ENCODE data around the gene LDLRAD2. TPM values are rescaled to one million over a fixed set of nuclear protein-coding genes. Genes with fewer than 3 reads are reported as not detected.

Gene LDLRAD2
- total RNA-seq, 1 donor from 2014 or later, result 0.07 TPM

- no peak for TF ChIP-seq CTCF (IDR thresholded peaks at IDR 0.05)
- H3K27me3 Mint-ChIP-seq (ENCODE audit: low read depth), result no peaks in the 10 kb centered on the region
- no peak for DNase-seq (ENCODE audit: low spot score)
- no peak overlapping the region for H3K4me3 Mint-ChIP-seq (ENCODE audit: unreplicated experiment)
- H3K27ac Mint-ChIP-seq (ENCODE audit: unreplicated experiment), result no peak overlapping the region
- peaks cover 35% of the 10 kb centered on the region for H3K36me3 Mint-ChIP-seq (ENCODE audit: low read depth)
- no peaks in the 10 kb centered on the region for H3K9me3 Mint-ChIP-seq (ENCODE audit: low read depth)
- peaks cover 2% of the 10 kb centered on the region for H3K4me1 Mint-ChIP-seq (ENCODE audit: low read depth)
Measured at GRCh38 chr1:21852282-21853130, 40.4 kb downstream of the LDLRAD2 start.

GRCh38 chr1:21853131-21853427 lies 41.0 kb downstream of the LDLRAD2 start:
- H3K27ac Mint-ChIP-seq (ENCODE audit: unreplicated experiment), result no peak overlapping the region
- peaks cover 8% of the 10 kb centered on the region for H3K4me1 Mint-ChIP-seq (ENCODE audit: low read depth)
- H3K27me3 Mint-ChIP-seq (ENCODE audit: low read depth), result no peaks in the 10 kb centered on the region
- no peaks in the 10 kb centered on the region for H3K9me3 Mint-ChIP-seq (ENCODE audit: low read depth)
- no peak for DNase-seq (ENCODE audit: low spot score)
- H3K4me3 Mint-ChIP-seq (ENCODE audit: unreplicated experiment), result no peak overlapping the region
- TF ChIP-seq CTCF (IDR thresholded peaks at IDR 0.05), result no peak
- H3K36me3 Mint-ChIP-seq (ENCODE audit: low read depth), result peaks cover 37% of the 10 kb centered on the region

- TF ChIP-seq CTCF (IDR thresholded peaks at IDR 0.05), result no peak
- no peak for DNase-seq (ENCODE audit: low spot score)
- no peaks in the 10 kb centered on the region for H3K9me3 Mint-ChIP-seq (ENCODE audit: low read depth)
- H3K27ac Mint-ChIP-seq (ENCODE audit: unreplicated experiment), result no peak overlapping the region
- H3K36me3 Mint-ChIP-seq (ENCODE audit: low read depth), result peaks cover 40% of the 10 kb centered on the region
- no peaks in the 10 kb centered on the region for H3K27me3 Mint-ChIP-seq (ENCODE audit: low read depth)
- H3K4me1 Mint-ChIP-seq (ENCODE audit: low read depth), result peaks cover 13% of the 10 kb centered on the region
- no peak overlapping the region for H3K4me3 Mint-ChIP-seq (ENCODE audit: unreplicated experiment)
Measured at GRCh38 chr1:21854090-21854750, 42.2 kb downstream of the LDLRAD2 start.

- H3K27ac Mint-ChIP-seq (ENCODE audit: unreplicated experiment), result no peak overlapping the region
Measured at GRCh38 chr1:21854751-21855131, 42.7 kb downstream of the LDLRAD2 start.

More at GRCh38 chr1:21854751-21855131, 42.7 kb downstream of the LDLRAD2 start:
- no peak for DNase-seq (ENCODE audit: low spot score)
- H3K27me3 Mint-ChIP-seq (ENCODE audit: low read depth), result no peaks in the 10 kb centered on the region
- H3K36me3 Mint-ChIP-seq (ENCODE audit: low read depth), result peaks cover 42% of the 10 kb centered on the region
- no peaks in the 10 kb centered on the region for H3K9me3 Mint-ChIP-seq (ENCODE audit: low read depth)
- H3K4me3 Mint-ChIP-seq (ENCODE audit: unreplicated experiment), result no peak overlapping the region
- H3K4me1 Mint-ChIP-seq (ENCODE audit: low read depth), result peaks cover 13% of the 10 kb centered on the region
- TF ChIP-seq CTCF (IDR thresholded peaks at IDR 0.05), result no peak
